ENCODE measurements around the gene PLK1.
"Not testable (repeated sequence)": the region's sequence is repeated elsewhere in the genome, so short reads cannot be mapped to it uniquely, and the experiment has no call there.

The PLK1 gene

DNA sequence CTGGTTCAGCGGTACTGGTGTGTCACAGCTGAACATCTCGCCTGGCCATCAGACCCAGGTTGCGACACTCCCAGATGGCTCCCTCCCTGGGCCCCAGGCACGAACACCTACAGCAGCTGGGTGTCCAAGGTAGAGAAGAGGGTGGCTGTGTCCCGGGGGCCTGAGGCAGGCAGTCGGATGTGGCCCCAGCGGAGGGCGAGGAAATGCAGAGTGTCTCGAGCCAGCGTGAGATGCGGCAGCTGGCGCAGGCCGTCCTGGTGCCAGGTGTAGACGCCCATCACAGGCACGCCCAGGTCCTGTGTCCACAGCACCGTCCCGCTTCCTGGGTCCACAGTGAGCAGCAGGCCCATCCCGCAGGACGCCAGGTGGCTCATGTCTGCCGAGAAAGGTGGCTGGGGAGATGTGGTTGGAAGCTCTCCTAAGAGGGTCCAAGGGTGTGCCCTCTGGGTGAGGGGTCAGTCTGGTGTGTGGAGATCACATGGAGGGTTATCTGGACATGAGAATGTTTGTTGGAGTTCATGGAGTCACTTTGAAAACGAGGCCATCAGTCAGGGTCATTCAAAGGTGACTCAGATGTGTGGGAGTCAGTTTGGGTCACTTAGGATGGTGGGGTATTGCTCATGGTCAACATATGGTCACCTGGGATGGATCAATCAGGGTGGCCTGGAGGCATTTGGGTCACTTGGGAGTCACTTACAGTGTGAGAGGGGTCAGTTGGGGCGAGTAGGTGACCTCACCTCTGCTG, 26.3 kb downstream of the PLK1 start:
- Histone ChIP-seq H3K27me3 (ENCODE audit: insufficient read depth, low read length) (peaks cover 4% of the 10 kb centered on the region), H3K4me1 (ENCODE audit: insufficient read depth, low read length) (no peaks in the 10 kb centered on the region), H3K9me3 (ENCODE audit: low read length) (peaks cover 2% of the 10 kb centered on the region), H2AFZ (ENCODE audit: low read depth, low read length) (no peak overlapping the region), H3K4me3 (ENCODE audit: low read length) (no peak overlapping the region), H3K36me3 (ENCODE audit: insufficient read depth, low read length) (no peaks in the 10 kb centered on the region)

DNA sequence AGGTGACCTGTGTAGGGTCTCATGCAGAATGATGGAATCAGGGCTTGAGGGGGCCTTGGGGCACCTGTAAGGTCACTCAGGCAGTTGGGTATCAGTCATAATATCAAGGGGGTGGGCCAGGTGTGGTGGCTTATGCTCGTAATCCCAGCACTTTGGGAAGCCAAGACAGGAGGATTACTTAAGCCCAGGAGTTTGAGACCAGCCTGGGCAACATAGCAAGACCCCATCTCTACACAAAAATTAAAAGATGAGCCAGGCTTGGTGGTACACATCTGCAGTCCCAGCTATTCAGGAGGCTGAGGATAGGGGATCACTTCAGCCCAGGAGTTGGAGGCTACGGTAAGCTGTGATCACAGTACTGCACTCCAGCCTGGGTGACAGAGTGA, 26.8 kb downstream of the PLK1 start:
- Histone ChIP-seq H2AFZ (ENCODE audit: low read depth, low read length) (no peak overlapping the region), H3K36me3 (ENCODE audit: insufficient read depth, low read length) (no peaks in the 10 kb centered on the region), H3K9me3 (ENCODE audit: low read length) (peaks cover 2% of the 10 kb centered on the region), H3K4me1 (ENCODE audit: insufficient read depth, low read length) (no peaks in the 10 kb centered on the region), H3K27me3 (ENCODE audit: insufficient read depth, low read length) (peaks cover 4% of the 10 kb centered on the region), H3K4me3 (ENCODE audit: low read length) (no peak overlapping the region)

DNA sequence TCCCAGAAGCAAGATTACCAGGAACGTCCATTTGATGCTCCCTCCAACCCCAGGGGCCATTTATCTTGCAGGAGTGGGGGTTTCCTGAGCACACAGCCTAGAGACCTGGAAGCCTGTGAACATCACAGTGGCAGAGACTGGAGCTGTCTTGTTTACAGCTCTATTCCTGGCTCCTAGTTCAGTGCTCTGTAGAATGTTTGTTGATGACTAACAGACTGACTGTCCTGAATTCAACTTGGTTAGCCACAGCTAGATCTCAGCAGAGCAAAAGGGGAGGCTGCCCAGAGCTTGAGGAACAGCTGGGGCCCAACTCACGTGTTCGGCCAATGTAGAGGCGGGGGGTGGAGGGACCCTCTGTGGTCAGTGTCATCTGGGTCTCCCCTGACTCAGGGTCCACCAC, 27.8 kb downstream of the PLK1 start:
- Histone ChIP-seq H2AFZ (ENCODE audit: low read depth, low read length) (no peak overlapping the region), H3K27me3 (ENCODE audit: insufficient read depth, low read length) (peaks cover 6% of the 10 kb centered on the region), H3K4me1 (ENCODE audit: insufficient read depth, low read length) (no peaks in the 10 kb centered on the region)

GRCh38 chr16:23709536-23709935, 30.8 kb downstream of the PLK1 start:
- H3K9me3 ChIP-seq (ENCODE audit: low read length), result no peaks in the 10 kb centered on the region
- no peaks in the 10 kb centered on the region for H3K4me1 ChIP-seq (ENCODE audit: insufficient read depth, low read length)
- peaks cover 32% of the 10 kb centered on the region for H3K27me3 ChIP-seq (ENCODE audit: insufficient read depth, low read length)
- no peak overlapping the region for H2AFZ ChIP-seq (ENCODE audit: low read depth, low read length)
- no peaks in the 10 kb centered on the region for H3K36me3 ChIP-seq (ENCODE audit: insufficient read depth, low read length)
- no peak overlapping the region for H3K4me3 ChIP-seq (ENCODE audit: low read length)

More for the DNA sequence above, 27.8 kb downstream of the PLK1 start:
- H3K4me3 ChIP-seq (ENCODE audit: low read length), result no peak overlapping the region
- H3K36me3 ChIP-seq (ENCODE audit: insufficient read depth, low read length), result no peaks in the 10 kb centered on the region
- peaks cover 2% of the 10 kb centered on the region for H3K9me3 ChIP-seq (ENCODE audit: low read length)

DNA sequence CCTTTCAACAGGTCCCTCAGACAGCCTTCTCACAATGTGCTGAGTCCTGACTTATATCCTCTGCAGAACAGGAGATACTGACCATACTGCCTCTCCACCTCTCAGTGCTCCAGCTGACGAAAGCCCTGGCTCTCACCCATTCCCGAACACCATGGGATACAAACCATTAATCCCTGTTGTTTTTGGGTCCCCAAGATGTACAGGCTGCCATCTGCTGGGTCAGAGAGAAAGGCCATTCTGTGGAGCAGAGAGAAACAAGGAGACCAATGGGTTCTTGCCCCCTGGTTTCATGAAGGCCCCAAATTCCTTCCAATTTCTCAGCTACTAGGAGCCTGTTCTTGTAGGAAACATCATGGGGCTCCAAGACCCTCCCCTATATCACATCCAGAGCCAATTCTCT, 31.3 kb downstream of the PLK1 start:
- no peaks in the 10 kb centered on the region for H3K36me3 ChIP-seq (ENCODE audit: insufficient read depth, low read length)
- H2AFZ ChIP-seq (ENCODE audit: low read depth, low read length), result no peak overlapping the region
- no peaks in the 10 kb centered on the region for H3K4me1 ChIP-seq (ENCODE audit: insufficient read depth, low read length)
- H3K4me3 ChIP-seq (ENCODE audit: low read length), result no peak overlapping the region
- H3K27me3 ChIP-seq (ENCODE audit: insufficient read depth, low read length), result peaks cover 33% of the 10 kb centered on the region
- H3K9me3 ChIP-seq (ENCODE audit: low read length), result no peaks in the 10 kb centered on the region

DNA sequence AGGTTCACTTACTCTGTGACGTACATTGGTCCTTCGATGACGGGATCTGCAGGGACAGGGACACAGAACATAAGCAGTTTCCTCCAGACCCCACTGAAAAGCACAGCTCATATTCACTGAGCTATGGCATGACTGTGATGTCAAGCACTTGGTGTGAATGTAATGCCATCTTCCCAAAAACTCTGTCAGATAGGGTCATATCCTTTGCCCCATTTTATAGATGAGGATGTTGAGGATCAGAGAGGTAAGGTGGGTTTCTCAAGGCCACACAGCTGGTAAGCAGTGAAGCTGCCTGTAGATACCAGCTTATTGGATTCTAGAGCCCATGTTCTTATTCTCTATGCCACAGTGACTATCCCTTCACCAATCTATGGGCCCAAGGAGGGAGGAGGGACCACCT, 31.8 kb downstream of the PLK1 start:
- no peaks in the 10 kb centered on the region for H3K36me3 ChIP-seq (ENCODE audit: insufficient read depth, low read length)
- peaks cover 33% of the 10 kb centered on the region for H3K27me3 ChIP-seq (ENCODE audit: insufficient read depth, low read length)
- no peak overlapping the region for H2AFZ ChIP-seq (ENCODE audit: low read depth, low read length)
- no peaks in the 10 kb centered on the region for H3K4me1 ChIP-seq (ENCODE audit: insufficient read depth, low read length)
- no peak overlapping the region for H3K4me3 ChIP-seq (ENCODE audit: low read length)
- H3K9me3 ChIP-seq (ENCODE audit: low read length), result no peaks in the 10 kb centered on the region

- Histone ChIP-seq H3K27me3 (ENCODE audit: insufficient read depth, low read length) (peaks cover 33% of the 10 kb centered on the region), H3K4me1 (ENCODE audit: insufficient read depth, low read length) (no peaks in the 10 kb centered on the region), H3K4me3 (ENCODE audit: low read length) (no peak overlapping the region), H2AFZ (ENCODE audit: low read depth, low read length) (no peak overlapping the region), H3K36me3 (ENCODE audit: insufficient read depth, low read length) (no peaks in the 10 kb centered on the region), H3K9me3 (ENCODE audit: low read length) (no peaks in the 10 kb centered on the region)
These were observed 33.1 kb downstream of the PLK1 start for GRCh38 chr16:23711785-23712184.

- Histone ChIP-seq H3K9me3 (ENCODE audit: low read length) (no peaks in the 10 kb centered on the region), H3K4me3 (ENCODE audit: low read length) (no peak within 1 kb of the TSS), H3K27me3 (ENCODE audit: insufficient read depth, low read length) (peaks cover 36% of the 10 kb centered on the region), H2AFZ (ENCODE audit: low read depth, low read length) (no peak within 1 kb of the TSS), H3K4me1 (ENCODE audit: insufficient read depth, low read length) (no peaks in the 10 kb centered on the region), H3K36me3 (ENCODE audit: insufficient read depth, low read length) (no peaks in the 10 kb centered on the region)
These were observed 34.3 kb downstream of the PLK1 start, which contains the start of gene ERN2 for GRCh38 chr16:23712976-23713375. TSS of gene ERN2 (minus strand) at chr16:23713222. CDS start at chr16:23713187, 35 bp downstream.

DNA sequence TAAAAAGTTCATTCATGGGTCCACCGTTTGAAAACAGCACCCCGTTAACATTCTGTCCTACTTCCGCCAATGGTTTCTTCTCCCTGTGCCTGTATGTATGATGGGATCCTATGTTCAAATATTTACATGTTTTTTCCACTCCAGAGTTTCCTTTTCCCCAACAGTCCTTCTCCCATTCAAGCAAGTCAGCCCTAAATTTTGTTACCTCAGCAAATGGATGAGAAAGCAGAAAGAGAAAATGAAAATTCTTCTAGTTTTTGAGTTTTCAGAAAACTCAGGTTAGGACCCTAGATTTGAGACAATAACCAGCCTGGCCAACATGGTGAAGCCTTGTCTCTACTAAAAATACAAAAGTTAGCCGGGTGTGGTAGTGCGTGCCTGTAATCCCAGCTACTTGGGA, 37.8 kb downstream of the PLK1 start:
- peaks cover 33% of the 10 kb centered on the region for H3K27me3 ChIP-seq (ENCODE audit: insufficient read depth, low read length)
- no peaks in the 10 kb centered on the region for H3K9me3 ChIP-seq (ENCODE audit: low read length)
- H3K36me3 ChIP-seq (ENCODE audit: insufficient read depth, low read length), result no peaks in the 10 kb centered on the region
- no peaks in the 10 kb centered on the region for H3K4me1 ChIP-seq (ENCODE audit: insufficient read depth, low read length)
- no peak overlapping the region for H3K4me3 ChIP-seq (ENCODE audit: low read length)
- H2AFZ ChIP-seq (ENCODE audit: low read depth, low read length), result no peak overlapping the region

GRCh38 chr16:23722613-23723240, 44.0 kb downstream of the PLK1 start:
- not testable (repeated sequence) for H3K36me3 ChIP-seq (ENCODE audit: insufficient read depth, low read length); H3K9me3 ChIP-seq (ENCODE audit: low read length); H3K4me1 ChIP-seq (ENCODE audit: insufficient read depth, low read length); H3K4me3 ChIP-seq (ENCODE audit: low read length); H3K27me3 ChIP-seq (ENCODE audit: insufficient read depth, low read length); H2AFZ ChIP-seq (ENCODE audit: low read depth, low read length)

- Histone ChIP-seq H3K27me3 (ENCODE audit: insufficient read depth, low read length) (no peaks in the 10 kb centered on the region), H2AFZ (ENCODE audit: low read depth, low read length) (no peak overlapping the region), H3K36me3 (ENCODE audit: insufficient read depth, low read length) (no peaks in the 10 kb centered on the region), H3K9me3 (ENCODE audit: low read length) (no peaks in the 10 kb centered on the region), H3K4me3 (ENCODE audit: low read length) (no peak overlapping the region), H3K4me1 (ENCODE audit: insufficient read depth, low read length) (no peaks in the 10 kb centered on the region)
These were observed 45.6 kb downstream of the PLK1 start for GRCh38 chr16:23724096-23724784.

DNA sequence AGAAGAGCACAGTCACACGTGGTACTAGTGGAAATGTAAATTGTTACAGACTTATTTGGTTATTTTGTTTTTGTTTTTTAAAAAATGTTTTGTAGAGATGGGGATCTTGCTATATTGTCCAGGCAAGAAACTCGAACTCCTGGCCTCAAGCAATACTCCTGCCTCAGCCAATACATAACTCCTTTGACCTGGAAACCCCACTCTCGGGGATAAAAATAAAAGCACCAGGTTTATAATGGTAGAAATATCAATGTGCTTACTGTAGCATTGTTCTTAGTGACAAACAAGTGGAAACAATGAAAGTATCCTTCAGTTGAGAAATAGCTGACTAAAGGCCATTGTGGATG, 46.1 kb downstream of the PLK1 start:
- no peaks in the 10 kb centered on the region for H3K4me1 ChIP-seq (ENCODE audit: insufficient read depth, low read length)
- no peak overlapping the region for H3K4me3 ChIP-seq (ENCODE audit: low read length)
- no peaks in the 10 kb centered on the region for H3K9me3 ChIP-seq (ENCODE audit: low read length)
- no peak overlapping the region for H2AFZ ChIP-seq (ENCODE audit: low read depth, low read length)
- no peaks in the 10 kb centered on the region for H3K27me3 ChIP-seq (ENCODE audit: insufficient read depth, low read length)
- H3K36me3 ChIP-seq (ENCODE audit: insufficient read depth, low read length), result no peaks in the 10 kb centered on the region

DNA sequence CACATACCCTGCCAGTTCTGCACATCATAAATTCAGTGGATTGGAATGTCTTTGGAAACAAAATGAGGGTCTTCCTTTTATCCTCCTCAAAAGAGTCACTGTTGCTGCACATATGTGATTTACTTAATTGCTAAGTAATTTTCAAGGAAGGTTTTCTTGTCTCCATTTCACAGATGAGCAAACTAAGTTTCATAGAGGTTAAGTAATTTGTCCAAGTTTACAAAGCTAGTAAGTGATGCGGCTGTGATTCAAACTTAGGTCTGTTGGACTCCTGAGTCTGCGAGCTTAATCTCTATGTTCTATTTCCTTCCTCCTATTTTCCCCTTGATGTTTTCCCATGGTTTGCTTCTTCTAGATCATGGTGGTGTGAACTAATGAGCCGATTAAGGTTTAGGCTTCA, 48.0 kb downstream of the PLK1 start:
- Histone ChIP-seq H3K9me3 (ENCODE audit: low read length) (no peaks in the 10 kb centered on the region), H2AFZ (ENCODE audit: low read depth, low read length) (no peak overlapping the region), H3K4me1 (ENCODE audit: insufficient read depth, low read length) (no peaks in the 10 kb centered on the region), H3K27me3 (ENCODE audit: insufficient read depth, low read length) (no peaks in the 10 kb centered on the region), H3K4me3 (ENCODE audit: low read length) (no peak overlapping the region), H3K36me3 (ENCODE audit: insufficient read depth, low read length) (no peaks in the 10 kb centered on the region)
